Neuronal stem cell (in vitro differentiated cells): ENCODE measurements around the gene ANTXR1.

Experiments used
- DNase-seq: peaks from one replicate; pipeline ENCODE4 v3.0.0-alpha.2; 2013; ENCODE audit warnings: low spot score
- H2AFZ ChIP-seq: one replicate; pipeline ENCODE4 v1.6.1; 2013; ENCODE audit warnings: mild to moderate bottlenecking, low read length, inconsistent platforms
- H2AK5ac ChIP-seq: 2 replicates; pipeline ENCODE4 v1.6.1; 2013; ENCODE audit warnings: low read depth, mild to moderate bottlenecking, inconsistent platforms, low read length, moderate library complexity, mixed read lengths
- H2BK120ac ChIP-seq: 2 replicates; pipeline ENCODE4 v1.6.1; 2013; ENCODE audit warnings: low read depth, mild to moderate bottlenecking, inconsistent platforms, low read length, moderate library complexity, mixed read lengths
- H2BK12ac ChIP-seq: one replicate; pipeline ENCODE4 v1.6.1; 2013; ENCODE audit warnings: low read length, inconsistent platforms
- H2BK15ac ChIP-seq: 2 replicates; pipeline ENCODE4 v1.6.1; 2013; ENCODE audit warnings: mild to moderate bottlenecking, low read length, inconsistent platforms, mixed read lengths
- H2BK5ac ChIP-seq: one replicate; pipeline ENCODE4 v1.6.1; 2013; ENCODE audit warnings: inconsistent platforms, mild to moderate bottlenecking, low read length, moderate library complexity
- H3K14ac ChIP-seq: one replicate; pipeline ENCODE4 v1.6.1; 2013; ENCODE audit warnings: low read length, inconsistent platforms
- H3K18ac ChIP-seq: 2 replicates; pipeline ENCODE4 v1.6.1; 2013; ENCODE audit warnings: low read length, inconsistent platforms
- H3K23ac ChIP-seq: 2 replicates; pipeline ENCODE4 v1.6.1; 2013; ENCODE audit warnings: low read depth, mild to moderate bottlenecking, mixed read lengths, low read length, inconsistent platforms; ENCODE audit not compliant: poor library complexity
- H3K27ac ChIP-seq: replicated peaks from 3 replicates; pipeline ENCODE4 v1.5.1; 2013; ENCODE audit warnings: low read length, inconsistent platforms
- H3K27me3 ChIP-seq, 3 experiments: 2 replicates each; pipeline ENCODE4 v1.6.1; 2013; ENCODE audit warnings: low read length in 3 of 3, mild to moderate bottlenecking in 2 of 3, inconsistent platforms in 1 of 3, low read depth in 1 of 3, mixed read lengths in 1 of 3, moderate library complexity in 1 of 3; ENCODE audit not compliant: control insufficient read depth in 3 of 3, insufficient read depth in 3 of 3
- H3K36me3 ChIP-seq, 2 donors: replicated peaks in 1 of 2; 2 replicates each; pipeline ENCODE4 v1.6.1; 2013; ENCODE audit warnings: low read length in 2 of 2; ENCODE audit not compliant: control insufficient read depth in 2 of 2, insufficient read depth in 2 of 2
- H3K4ac ChIP-seq: 2 replicates; pipeline ENCODE4 v1.6.1; 2013; ENCODE audit warnings: inconsistent platforms, mild to moderate bottlenecking, low read length, moderate library complexity
- H3K4me1 ChIP-seq, 2 donors: 1 replicate in 1 of 2; 2 replicates in 1 of 2; pipeline ENCODE4 v1.6.1; 2013; ENCODE audit warnings: low read length in 2 of 2, low read depth in 1 of 2; ENCODE audit not compliant: control insufficient read depth in 2 of 2, insufficient read depth in 1 of 2
- H3K4me2 ChIP-seq: one replicate; pipeline ENCODE4 v1.6.1; 2013; ENCODE audit warnings: mild to moderate bottlenecking, low read length, inconsistent platforms; ENCODE audit not compliant: insufficient read depth, poor library complexity, severe bottlenecking
- H3K4me3 ChIP-seq, 2 donors: 2 replicates each; pipeline ENCODE4 v1.5.1; 2013; ENCODE audit warnings: low read length in 2 of 2, mild to moderate bottlenecking in 2 of 2, inconsistent platforms in 1 of 2, moderate library complexity in 1 of 2
- H3K79me1 ChIP-seq: one replicate; pipeline ENCODE4 v1.6.1; 2013; ENCODE audit warnings: low read depth, mild to moderate bottlenecking, inconsistent platforms, low read length, moderate library complexity
- H3K9ac ChIP-seq: one replicate; pipeline ENCODE4 v1.6.1; 2013; ENCODE audit warnings: mild to moderate bottlenecking, low read depth, low read length, inconsistent platforms; ENCODE audit not compliant: poor library complexity
- H3K9me3 ChIP-seq, 2 donors: replicated peaks in 1 of 2; 2 replicates each; pipeline versions ENCODE3 to v1.6.1; 2013; ENCODE audit warnings: low read length in 2 of 2, mild to moderate bottlenecking in 2 of 2, inconsistent platforms in 1 of 2, low read depth in 1 of 2, mixed read lengths in 1 of 2, moderate library complexity in 1 of 2; ENCODE audit not compliant: control insufficient read depth in 2 of 2, insufficient read depth in 1 of 2
- H4K8ac ChIP-seq: one replicate; pipeline ENCODE4 v1.6.1; 2013; ENCODE audit warnings: low read depth, mild to moderate bottlenecking, inconsistent platforms, low read length, moderate library complexity
- H4K91ac ChIP-seq: one replicate; pipeline ENCODE4 v1.6.1; 2013; ENCODE audit warnings: low read length, low read depth, mild to moderate bottlenecking, inconsistent platforms; ENCODE audit not compliant: poor library complexity
- WGBS, 2 donors: extraction: QIAGEN DNeasy Blood & Tissue Kit; methylation state at CpG; one replicate each; pipeline ENCODE4 v1.1.7; 2013; ENCODE audit warnings: missing lambda C conversion rate in 2 of 2, mixed read lengths in 1 of 2; ENCODE audit not compliant: insufficient read length in 2 of 2, insufficient replicate concordance in 1 of 2; ENCODE audit errors: extremely low coverage in 2 of 2; 5-methylcytosine and 5-hydroxymethylcytosine counted together

ANTXR1 gene

GRCh38 chr2:69167469-69167822 lies 154.5 kb downstream of the ANTXR1 start:
- WGBS, 2 donors = no CpG with 5 or more reads among the region's 4 CpGs
- Histone ChIP-seq H3K9ac (no peak overlapping the region), H3K36me3 (peaks cover 0 to 70% of the 10 kb centered on the region in 2 donors), H3K27ac (no peak overlapping the region), H3K4ac (no peak overlapping the region), H3K9me3 (no peaks in the 10 kb centered on the region), H3K27me3 (no peaks in the 10 kb centered on the region), H4K8ac (no peak overlapping the region), H3K18ac (no peak overlapping the region), H3K79me1 (no peaks in the 10 kb centered on the region), H3K23ac (no peak overlapping the region), H2BK120ac (no peak overlapping the region), H2BK12ac (no peak overlapping the region), H3K4me3 (no peak overlapping the region), H2AK5ac (no peak overlapping the region), H4K91ac (no peak overlapping the region), H3K4me2 (no peak overlapping the region), H2AFZ (no peak overlapping the region), H2BK15ac (no peak overlapping the region), H3K14ac (no peak overlapping the region), H3K4me1 (peaks cover 6 to 7% of the 10 kb centered on the region in 2 donors), H2BK5ac (no peak overlapping the region)
- DNase-seq = no peak

GRCh38 chr2:69168144-69168813 lies 155.3 kb downstream of the ANTXR1 start:
- WGBS, 2 donors = no CpG with 5 or more reads among the region's 3 CpGs
- peaks cover 0 to 75% of the 10 kb centered on the region in 2 donors for H3K36me3 ChIP-seq

GRCh38 chr2:69168950-69169654 lies 156.1 kb downstream of the ANTXR1 start:
- H2AK5ac ChIP-seq = no peak overlapping the region
- no peak for DNase-seq
- H2BK120ac ChIP-seq = no peak overlapping the region
- H3K4me2 ChIP-seq = no peak overlapping the region
- no peaks in the 10 kb centered on the region for H3K79me1 ChIP-seq
- H3K23ac ChIP-seq = no peak overlapping the region
- H3K4me1 ChIP-seq = no peaks in the 10 kb centered on the region
- H3K27me3 ChIP-seq = no peaks in the 10 kb centered on the region
- H3K27ac ChIP-seq = no peak overlapping the region
- no peak overlapping the region for H2AFZ ChIP-seq
- no peaks in the 10 kb centered on the region for H3K9me3 ChIP-seq
- H2BK15ac ChIP-seq = no peak overlapping the region
- peaks cover 0 to 71% of the 10 kb centered on the region in 2 donors for H3K36me3 ChIP-seq
- H3K14ac ChIP-seq = no peak overlapping the region
- no peak overlapping the region for H2BK12ac ChIP-seq
- H4K8ac ChIP-seq = no peak overlapping the region
- no CpG with 5 or more reads among the region's 6 CpGs for WGBS, 2 donors
- H2BK5ac ChIP-seq = no peak overlapping the region
- H3K18ac ChIP-seq = no peak overlapping the region
- H3K9ac ChIP-seq = no peak overlapping the region
- H3K4me3 ChIP-seq = no peak overlapping the region
- no peak overlapping the region for H3K4ac ChIP-seq
- no peak overlapping the region for H4K91ac ChIP-seq

More at GRCh38 chr2:69168144-69168813, 155.3 kb downstream of the ANTXR1 start:
- no peaks in the 10 kb centered on the region for H3K27me3 ChIP-seq
- H4K8ac ChIP-seq = no peak overlapping the region
- no peak overlapping the region for H3K4me3 ChIP-seq
- H3K18ac ChIP-seq = no peak overlapping the region
- H2BK120ac ChIP-seq = no peak overlapping the region
- no peak overlapping the region for H3K27ac ChIP-seq
- no peak overlapping the region for H2AK5ac ChIP-seq
- no peak overlapping the region for H2AFZ ChIP-seq
- H2BK12ac ChIP-seq = no peak overlapping the region
- H3K9me3 ChIP-seq = no peaks in the 10 kb centered on the region
- no peak overlapping the region for H4K91ac ChIP-seq
- no peak overlapping the region for H2BK5ac ChIP-seq
- H3K14ac ChIP-seq = no peak overlapping the region
- no peaks in the 10 kb centered on the region for H3K79me1 ChIP-seq
- no peak for DNase-seq
- H3K4me2 ChIP-seq = no peak overlapping the region
- H3K4ac ChIP-seq = no peak overlapping the region
- peaks cover under 1 to 3% of the 10 kb centered on the region in 2 donors for H3K4me1 ChIP-seq
- no peak overlapping the region for H3K23ac ChIP-seq
- H3K9ac ChIP-seq = no peak overlapping the region
- H2BK15ac ChIP-seq = no peak overlapping the region

- no peak overlapping the region for H2BK120ac ChIP-seq
- H4K91ac ChIP-seq = no peak overlapping the region
- no CpG with 5 or more reads among the region's 11 CpGs for WGBS, 2 donors
- no peak overlapping the region for H3K18ac ChIP-seq
- no peak overlapping the region for H2BK5ac ChIP-seq
- H2BK15ac ChIP-seq = no peak overlapping the region
- no peaks in the 10 kb centered on the region for H3K79me1 ChIP-seq
- H2AK5ac ChIP-seq = no peak overlapping the region
- H3K4me1 ChIP-seq = no peaks in the 10 kb centered on the region
- no peak overlapping the region for H2BK12ac ChIP-seq
- no peak overlapping the region for H3K14ac ChIP-seq
- H3K4ac ChIP-seq = no peak overlapping the region
- no peak overlapping the region for H3K27ac ChIP-seq
- no peak overlapping the region for H3K23ac ChIP-seq
- H4K8ac ChIP-seq = no peak overlapping the region
- no peak overlapping the region for H3K4me3 ChIP-seq
- peaks cover 0 to 65% of the 10 kb centered on the region in 2 donors for H3K36me3 ChIP-seq
- no peak for DNase-seq
- H3K4me2 ChIP-seq = no peak overlapping the region
- no peaks in the 10 kb centered on the region for H3K27me3 ChIP-seq
- no peak overlapping the region for H2AFZ ChIP-seq
- H3K9ac ChIP-seq = no peak overlapping the region
- no peaks in the 10 kb centered on the region for H3K9me3 ChIP-seq
These were observed 156.8 kb downstream of the ANTXR1 start for GRCh38 chr2:69169655-69170389.
